ENCODE measurements around the gene RNF166. TPM values are rescaled to one million over a fixed set of nuclear protein-coding genes. Genes with fewer than 3 reads are reported as not detected.

The RNF166 gene
- polyA plus RNA-seq, 2 donors, result 5.2 to 11.7 TPM

GRCh38 chr16:88651989-88652761, 54.0 kb downstream of the RNF166 start:
- H3K9me3 ChIP-seq (ENCODE audit: control insufficient read depth in 2 of 2, insufficient read depth in 1 of 2, low read depth in 1 of 2, low read length in 1 of 2), result no peaks in the 10 kb centered on the region
- H3K4me3 ChIP-seq (ENCODE audit: low read depth in 1 of 2, low read length in 2 of 2), result no peak overlapping the region
- H3K27ac ChIP-seq (ENCODE audit: low read depth in 2 of 2, low read length in 1 of 2), result peak overlapping the region; percentile 18 to 59
- peaks cover 7 to 17% of the 10 kb centered on the region in 2 donors for H3K4me1 ChIP-seq (ENCODE audit: control insufficient read depth in 2 of 2, insufficient read depth in 2 of 2, low read length in 1 of 2)
- peaks cover 7 to 46% of the 10 kb centered on the region in 2 donors for H3K36me3 ChIP-seq (ENCODE audit: control insufficient read depth in 2 of 2, insufficient read depth in 2 of 2, low read length in 1 of 2)
- WGBS, 2 donors, result 86 to 91% methylated on average over 29 of the region's 29 CpGs
- H3K27me3 ChIP-seq (ENCODE audit: control insufficient read depth in 1 of 2, insufficient read depth in 2 of 2, low read length in 2 of 2), result no peaks in the 10 kb centered on the region

GRCh38 chr16:88651276-88651988, 54.8 kb downstream of the RNF166 start:
- 42 to 44% methylated on average over 24 of the region's 24 CpGs for WGBS, 2 donors
- H3K4me1 ChIP-seq (ENCODE audit: control insufficient read depth in 2 of 2, insufficient read depth in 2 of 2, low read length in 1 of 2), result peaks cover 7 to 17% of the 10 kb centered on the region in 2 donors
- H3K36me3 ChIP-seq (ENCODE audit: control insufficient read depth in 2 of 2, insufficient read depth in 2 of 2, low read length in 1 of 2), result peaks cover 7 to 44% of the 10 kb centered on the region in 2 donors
- no peaks in the 10 kb centered on the region for H3K27me3 ChIP-seq (ENCODE audit: control insufficient read depth in 1 of 2, insufficient read depth in 2 of 2, low read length in 2 of 2)
- peak overlapping the region; percentile 59 to 62 for H3K4me3 ChIP-seq (ENCODE audit: low read depth in 1 of 2, low read length in 2 of 2)
- H3K27ac ChIP-seq (ENCODE audit: low read depth in 2 of 2, low read length in 1 of 2), result peak overlapping the region; percentile 54 to 61
- H3K9me3 ChIP-seq (ENCODE audit: control insufficient read depth in 2 of 2, insufficient read depth in 1 of 2, low read depth in 1 of 2, low read length in 1 of 2), result no peaks in the 10 kb centered on the region

GRCh38 chr16:88650749-88651275, 55.4 kb downstream of the RNF166 start, which contains the start of gene CYBA:
TSS of gene CYBA (minus strand) at chr16:88651053. CDS start at chr16:88651013, 40 bp downstream.
- H3K9me3 ChIP-seq (ENCODE audit: control insufficient read depth in 2 of 2, insufficient read depth in 1 of 2, low read depth in 1 of 2, low read length in 1 of 2), result no peaks in the 10 kb centered on the region
- H3K27ac ChIP-seq (ENCODE audit: low read depth in 2 of 2, low read length in 1 of 2), result peak within 1 kb of the TSS; percentile 61 to 71
- peaks cover 2 to 38% of the 10 kb centered on the region in 2 donors for H3K36me3 ChIP-seq (ENCODE audit: control insufficient read depth in 2 of 2, insufficient read depth in 2 of 2, low read length in 1 of 2)
- peak within 1 kb of the TSS; percentile 59 to 62 for H3K4me3 ChIP-seq (ENCODE audit: low read depth in 1 of 2, low read length in 2 of 2)
- H3K4me1 ChIP-seq (ENCODE audit: control insufficient read depth in 2 of 2, insufficient read depth in 2 of 2, low read length in 1 of 2), result peaks cover 7 to 17% of the 10 kb centered on the region in 2 donors
- 1% methylated on average over 41 of the region's 41 CpGs for WGBS, 2 donors
- no peaks in the 10 kb centered on the region for H3K27me3 ChIP-seq (ENCODE audit: control insufficient read depth in 1 of 2, insufficient read depth in 2 of 2, low read length in 2 of 2)

- WGBS, 2 donors, result 12 to 21% methylated on average over 29 to 37 of the region's 37 CpGs
- H3K27ac ChIP-seq (ENCODE audit: low read depth in 2 of 2, low read length in 1 of 2), result peak overlapping the region; percentile 29 to 71
- peak overlapping the region; percentile 59 to 62 for H3K4me3 ChIP-seq (ENCODE audit: low read depth in 1 of 2, low read length in 2 of 2)
- peaks cover 7 to 17% of the 10 kb centered on the region in 2 donors for H3K4me1 ChIP-seq (ENCODE audit: control insufficient read depth in 2 of 2, insufficient read depth in 2 of 2, low read length in 1 of 2)
- H3K9me3 ChIP-seq (ENCODE audit: control insufficient read depth in 2 of 2, insufficient read depth in 1 of 2, low read depth in 1 of 2, low read length in 1 of 2), result no peaks in the 10 kb centered on the region
- H3K27me3 ChIP-seq (ENCODE audit: control insufficient read depth in 1 of 2, insufficient read depth in 2 of 2, low read length in 2 of 2), result no peaks in the 10 kb centered on the region
- peaks cover 0 to 31% of the 10 kb centered on the region in 2 donors for H3K36me3 ChIP-seq (ENCODE audit: control insufficient read depth in 2 of 2, insufficient read depth in 2 of 2, low read length in 1 of 2)
Observed at GRCh38 chr16:88649924-88650748, 56.1 kb downstream of the RNF166 start.

- H3K36me3 ChIP-seq (ENCODE audit: control insufficient read depth in 2 of 2, insufficient read depth in 2 of 2, low read length in 1 of 2), result peaks cover 0 to 23% of the 10 kb centered on the region in 2 donors
- H3K27ac ChIP-seq (ENCODE audit: low read depth in 2 of 2, low read length in 1 of 2), result peak overlapping the region in 1 of 2 donors; percentile 20
Observed at GRCh38 chr16:88649195-88649923, 56.8 kb downstream of the RNF166 start.

GRCh38 chr16:88647178-88648070, 58.8 kb downstream of the RNF166 start:
- Histone ChIP-seq H3K27me3 (ENCODE audit: control insufficient read depth in 1 of 2, insufficient read depth in 2 of 2, low read length in 2 of 2) (no peaks in the 10 kb centered on the region), H3K4me3 (ENCODE audit: low read depth in 1 of 2, low read length in 2 of 2) (no peak overlapping the region), H3K36me3 (ENCODE audit: control insufficient read depth in 2 of 2, insufficient read depth in 2 of 2, low read length in 1 of 2) (peaks cover 0 to 9% of the 10 kb centered on the region in 2 donors), H3K4me1 (ENCODE audit: control insufficient read depth in 2 of 2, insufficient read depth in 2 of 2, low read length in 1 of 2) (peaks cover 7 to 17% of the 10 kb centered on the region in 2 donors), H3K27ac (ENCODE audit: low read depth in 2 of 2, low read length in 1 of 2) (no peak overlapping the region), H3K9me3 (ENCODE audit: control insufficient read depth in 2 of 2, insufficient read depth in 1 of 2, low read depth in 1 of 2, low read length in 1 of 2) (no peaks in the 10 kb centered on the region)
- WGBS, 2 donors, result 88% methylated on average over 18 to 22 of the region's 22 CpGs

More at GRCh38 chr16:88649195-88649923, 56.8 kb downstream of the RNF166 start:
- 71 to 83% methylated on average over 20 of the region's 20 CpGs for WGBS, 2 donors
- Histone ChIP-seq H3K4me1 (ENCODE audit: control insufficient read depth in 2 of 2, insufficient read depth in 2 of 2, low read length in 1 of 2) (peaks cover 7 to 17% of the 10 kb centered on the region in 2 donors), H3K27me3 (ENCODE audit: control insufficient read depth in 1 of 2, insufficient read depth in 2 of 2, low read length in 2 of 2) (no peaks in the 10 kb centered on the region), H3K9me3 (ENCODE audit: control insufficient read depth in 2 of 2, insufficient read depth in 1 of 2, low read depth in 1 of 2, low read length in 1 of 2) (no peaks in the 10 kb centered on the region), H3K4me3 (ENCODE audit: low read depth in 1 of 2, low read length in 2 of 2) (peak overlapping the region in 1 of 2 donors; percentile 59)

Data from esophagus (tissue), 2 donors.